Colonic mucosa (tissue), 4 donors: Measurements from ENCODE around the gene OR2F2. TPM values are rescaled to one million over a fixed set of nuclear protein-coding genes. Genes with fewer than 3 reads are reported as not detected.

ENCODE experiments used
- DNase-seq: peaks from one replicate; pipeline ENCODE4 v3.0.0-alpha.2; 2020
- H3K27ac ChIP-seq: fragments of 200-600 bp; one replicate; pipeline ENCODE4 v1.8.0; 2021
- H3K27me3 ChIP-seq: fragments of 200-600 bp; one replicate; pipeline ENCODE4 v1.8.0; 2021
- H3K36me3 ChIP-seq: fragments of 200-600 bp; one replicate; pipeline ENCODE4 v1.8.0; 2021
- H3K4me1 ChIP-seq: fragments of 200-600 bp; one replicate; pipeline ENCODE4 v1.8.0; 2021; ENCODE audit warnings: mild to moderate bottlenecking
- H3K4me3 ChIP-seq: fragments of 200-600 bp; one replicate; pipeline ENCODE4 v1.8.0; 2021
- H3K9ac ChIP-seq, 2 donors: one replicate each; pipeline ENCODE4 v1.7.0; 2013; ENCODE audit warnings: control low read depth in 2 of 2, low read depth in 2 of 2, low read length in 2 of 2
- H3K9me3 ChIP-seq: fragments of 200-600 bp; one replicate; pipeline ENCODE4 v1.8.0; 2021
- intact Hi-C: fragments of 100-400 bp; cut with DNase I; formaldehyde crosslinking; loops from one replicate; pipeline ENCODE4 v1.14.1; 2022
- total RNA-seq, 2 donors: library from RNA; stranded (reverse); fragmentation: NEBNext Ultra II Directional in 1 of 2; extraction: Animal tissue kit (Norgen Biotek cat#: 25700) in 1 of 2; gene quantifications; one replicate each; pipeline ENCODE4 v1.2.1, GENCODE V29; 2021
- TF ChIP-seq, protein P1 (sequence below): fragments of 200-600 bp; IDR thresholded peaks from one replicate; pipeline ENCODE4 v1.8.0; 2022; ENCODE audit warnings: antibody characterized with exemption, mild to moderate bottlenecking
- donor health status: healthy.
- donor health status: DM: no; HTN: no; CAD: no.
- donor health status: DM: no; HTN: no; CAD: no.

The OR2F2 gene
- total RNA-seq, 2 donors from 2014 or later = not detected

DNA sequence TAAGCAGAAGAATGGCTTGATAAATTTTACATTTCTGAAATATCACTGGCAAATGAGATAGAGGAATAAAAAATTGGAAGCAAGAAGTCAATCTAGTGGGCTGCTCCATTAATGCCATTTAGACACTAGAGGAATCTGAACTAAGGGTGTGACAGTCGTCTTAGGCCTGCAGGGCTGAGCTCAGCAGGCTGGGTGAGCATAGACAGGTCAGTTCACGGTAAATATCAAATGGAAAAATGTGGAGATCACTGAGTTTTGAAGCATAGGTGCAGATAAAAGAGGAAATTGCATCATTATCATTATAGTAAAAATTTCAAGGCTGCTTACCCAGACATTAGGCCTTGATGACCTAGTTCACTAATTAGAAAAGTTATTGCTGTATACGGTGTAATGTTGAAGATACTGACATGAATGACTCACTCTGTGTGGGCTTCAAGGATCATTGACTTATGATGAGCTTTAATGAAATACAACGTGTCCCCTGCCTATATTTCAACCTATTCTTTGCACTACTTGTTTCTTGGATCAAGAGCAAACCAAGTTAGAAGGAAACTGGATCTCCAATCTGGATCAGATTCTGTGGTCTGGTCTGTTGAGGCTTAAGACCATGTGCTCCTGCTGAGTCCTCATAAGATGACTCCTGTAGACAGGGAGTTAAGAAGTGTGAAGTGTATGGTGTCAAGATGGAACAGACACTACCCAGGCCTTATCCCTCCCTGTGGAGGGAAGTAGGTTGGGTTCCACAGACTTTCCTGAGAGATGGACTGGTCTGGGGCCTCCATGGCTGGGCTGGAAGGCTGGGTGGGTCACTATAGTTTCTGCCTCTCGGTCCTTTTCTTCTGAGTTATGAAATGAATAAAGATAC is 3.6 kb downstream of the OR2F2 start:
- Histone ChIP-seq H3K9ac (no peak overlapping the region), H3K27me3 (no peaks in the 10 kb centered on the region), H3K4me3 (no peak overlapping the region), H3K9me3 (no peaks in the 10 kb centered on the region), H3K4me1 (no peaks in the 10 kb centered on the region), H3K27ac (no peak overlapping the region), H3K36me3 (no peaks in the 10 kb centered on the region)
- no peak for DNase-seq
- intact Hi-C loops = no loop called here
- TF ChIP-seq, protein P1, sequence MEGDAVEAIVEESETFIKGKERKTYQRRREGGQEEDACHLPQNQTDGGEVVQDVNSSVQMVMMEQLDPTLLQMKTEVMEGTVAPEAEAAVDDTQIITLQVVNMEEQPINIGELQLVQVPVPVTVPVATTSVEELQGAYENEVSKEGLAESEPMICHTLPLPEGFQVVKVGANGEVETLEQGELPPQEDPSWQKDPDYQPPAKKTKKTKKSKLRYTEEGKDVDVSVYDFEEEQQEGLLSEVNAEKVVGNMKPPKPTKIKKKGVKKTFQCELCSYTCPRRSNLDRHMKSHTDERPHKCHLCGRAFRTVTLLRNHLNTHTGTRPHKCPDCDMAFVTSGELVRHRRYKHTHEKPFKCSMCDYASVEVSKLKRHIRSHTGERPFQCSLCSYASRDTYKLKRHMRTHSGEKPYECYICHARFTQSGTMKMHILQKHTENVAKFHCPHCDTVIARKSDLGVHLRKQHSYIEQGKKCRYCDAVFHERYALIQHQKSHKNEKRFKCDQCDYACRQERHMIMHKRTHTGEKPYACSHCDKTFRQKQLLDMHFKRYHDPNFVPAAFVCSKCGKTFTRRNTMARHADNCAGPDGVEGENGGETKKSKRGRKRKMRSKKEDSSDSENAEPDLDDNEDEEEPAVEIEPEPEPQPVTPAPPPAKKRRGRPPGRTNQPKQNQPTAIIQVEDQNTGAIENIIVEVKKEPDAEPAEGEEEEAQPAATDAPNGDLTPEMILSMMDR = no peak

DNA sequence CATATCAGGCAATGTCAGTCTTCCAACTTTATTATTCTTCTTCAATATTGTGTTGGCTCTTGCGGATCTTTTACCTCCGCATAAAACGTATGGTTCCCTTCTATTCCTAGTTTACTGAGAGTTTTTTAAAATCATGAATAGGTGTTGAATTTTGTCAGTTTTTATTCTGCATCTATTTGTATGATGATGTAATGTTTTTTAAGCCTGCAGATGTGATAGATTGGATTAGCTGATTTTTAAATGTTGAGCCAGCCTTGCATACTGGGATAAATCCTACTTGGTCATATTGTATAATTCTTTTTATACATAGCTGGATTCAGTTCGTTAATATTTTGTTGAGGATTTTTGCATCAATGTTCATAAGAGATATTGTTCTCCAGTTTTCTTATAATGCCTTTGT is 10.4 kb downstream of the OR2F2 start:
- H3K36me3 ChIP-seq = no peaks in the 10 kb centered on the region
- no peak overlapping the region for H3K4me3 ChIP-seq
- no peaks in the 10 kb centered on the region for H3K4me1 ChIP-seq
- H3K27me3 ChIP-seq = no peaks in the 10 kb centered on the region
- intact Hi-C loops = no loop called here
- no peak overlapping the region for H3K27ac ChIP-seq
- H3K9me3 ChIP-seq = no peaks in the 10 kb centered on the region
- H3K9ac ChIP-seq = no peak overlapping the region
- DNase-seq = no peak
- TF ChIP-seq, protein P1 = no peak

DNA sequence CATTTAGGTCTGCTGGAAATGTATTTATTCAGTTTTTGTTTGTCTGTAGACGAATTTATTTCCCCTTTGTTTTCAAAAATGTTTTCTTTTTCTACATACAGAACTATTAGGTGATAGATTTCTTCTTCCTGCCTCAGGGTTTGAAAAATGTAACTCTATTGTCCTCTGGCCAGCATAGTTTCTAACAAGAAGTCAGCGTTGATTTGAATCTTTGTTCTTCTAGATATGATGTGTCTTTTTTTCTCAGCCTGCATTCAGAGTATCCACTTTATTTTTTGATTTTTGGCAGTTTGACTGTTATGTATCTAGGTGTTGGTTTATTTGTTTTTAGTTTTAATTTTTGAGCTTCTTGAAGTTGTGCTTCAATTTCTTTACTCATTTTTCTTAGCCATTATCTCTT is 12.1 kb downstream of the OR2F2 start:
- H3K9ac ChIP-seq = no peak overlapping the region
- intact Hi-C loops = no loop called here
- H3K27ac ChIP-seq = no peak overlapping the region
- H3K36me3 ChIP-seq = no peaks in the 10 kb centered on the region
- TF ChIP-seq, protein P1 = no peak
- H3K4me3 ChIP-seq = no peak overlapping the region
- DNase-seq = no peak
- H3K4me1 ChIP-seq = no peaks in the 10 kb centered on the region
- no peaks in the 10 kb centered on the region for H3K9me3 ChIP-seq
- no peaks in the 10 kb centered on the region for H3K27me3 ChIP-seq

DNA sequence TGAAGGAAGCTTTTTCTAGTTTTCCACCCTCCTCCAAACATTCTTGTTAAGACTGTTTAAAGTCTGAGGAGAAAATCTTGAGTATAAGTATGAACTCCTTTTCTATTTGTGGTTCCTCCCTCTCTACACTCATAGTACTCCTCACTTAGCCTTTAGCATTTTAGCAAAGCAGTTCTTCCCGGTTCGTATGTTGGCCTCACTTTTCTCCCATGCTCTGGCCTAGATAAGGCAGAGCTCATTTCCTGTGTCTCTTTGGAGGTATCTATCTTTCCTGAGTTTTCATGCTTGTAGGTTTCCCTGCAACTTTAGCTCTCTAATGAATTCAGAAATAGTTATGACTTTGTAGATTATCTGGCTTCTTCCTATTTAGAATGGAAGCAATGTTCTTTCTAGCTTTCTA is 13.7 kb downstream of the OR2F2 start:
- Histone ChIP-seq H3K36me3 (no peaks in the 10 kb centered on the region), H3K9ac (no peak overlapping the region), H3K9me3 (no peaks in the 10 kb centered on the region), H3K27me3 (no peaks in the 10 kb centered on the region), H3K27ac (no peak overlapping the region), H3K4me1 (no peaks in the 10 kb centered on the region), H3K4me3 (no peak overlapping the region)
- TF ChIP-seq, protein P1 = no peak
- intact Hi-C loops = no loop called here
- no peak for DNase-seq

DNA sequence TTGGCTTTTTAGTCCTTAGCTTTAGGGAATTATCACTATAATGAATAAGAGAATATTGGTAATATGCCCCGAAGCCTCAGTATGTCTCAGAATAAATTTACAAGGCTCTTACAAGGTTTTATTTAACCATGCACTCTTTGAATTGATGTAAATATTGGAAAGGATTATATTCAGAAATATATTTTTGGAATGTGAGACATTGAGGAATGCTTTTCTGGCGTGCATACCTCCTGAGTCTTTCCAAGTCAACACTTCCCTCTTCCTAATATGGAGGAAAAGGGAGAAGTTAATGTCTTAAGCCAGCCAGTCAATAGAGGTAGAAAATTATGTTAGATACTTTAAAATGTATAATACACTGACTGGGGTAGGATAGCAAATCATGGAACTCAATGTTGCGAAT is 18.4 kb downstream of the OR2F2 start:
- no peak overlapping the region for H3K4me3 ChIP-seq
- H3K36me3 ChIP-seq = no peaks in the 10 kb centered on the region
- intact Hi-C loops = no loop called here
- TF ChIP-seq, protein P1 = no peak
- H3K4me1 ChIP-seq = no peaks in the 10 kb centered on the region
- H3K9me3 ChIP-seq = no peaks in the 10 kb centered on the region
- H3K9ac ChIP-seq = no peak overlapping the region
- no peak overlapping the region for H3K27ac ChIP-seq
- DNase-seq = no peak
- H3K27me3 ChIP-seq = no peaks in the 10 kb centered on the region
